SK-MEL-5 (cell line): ENCODE data around the gene RMND1. TPM values are rescaled to one million over a fixed set of nuclear protein-coding genes. Genes with fewer than 3 reads are reported as not detected.
A peak's percentile ranks its signal among the peaks of the same experiment; 100 is the strongest.
"Not testable (repeated sequence)": the region's sequence is repeated elsewhere in the genome, so short reads cannot be mapped to it uniquely, and the experiment has no call there.

Source experiments
- DNase-seq: peaks from one replicate; pipeline ENCODE4 v3.0.0-alpha.2; 2016; ENCODE audit warnings: low read depth, low spot score
- in situ Hi-C: cut with HindIII; loops from 2 replicates; pipeline ENCODE4 v1.10.0; 2016; ENCODE audit warnings: low sequenced_read_pairs, high pct_unique_total_duplicates, low pct_unique_long_range_greater_than_20kb
- total RNA-seq: library from RNA; depleted of rRNA; stranded (reverse); fragments of >200 nt; shearing (Covaris generic); gene quantifications from 2 replicates; pipeline ENCODE4 v1.2.3, GENCODE V29; 2014

RMND1 gene
- total RNA-seq, 1 experiment from 2014 or later: 42.6 TPM

DNA sequence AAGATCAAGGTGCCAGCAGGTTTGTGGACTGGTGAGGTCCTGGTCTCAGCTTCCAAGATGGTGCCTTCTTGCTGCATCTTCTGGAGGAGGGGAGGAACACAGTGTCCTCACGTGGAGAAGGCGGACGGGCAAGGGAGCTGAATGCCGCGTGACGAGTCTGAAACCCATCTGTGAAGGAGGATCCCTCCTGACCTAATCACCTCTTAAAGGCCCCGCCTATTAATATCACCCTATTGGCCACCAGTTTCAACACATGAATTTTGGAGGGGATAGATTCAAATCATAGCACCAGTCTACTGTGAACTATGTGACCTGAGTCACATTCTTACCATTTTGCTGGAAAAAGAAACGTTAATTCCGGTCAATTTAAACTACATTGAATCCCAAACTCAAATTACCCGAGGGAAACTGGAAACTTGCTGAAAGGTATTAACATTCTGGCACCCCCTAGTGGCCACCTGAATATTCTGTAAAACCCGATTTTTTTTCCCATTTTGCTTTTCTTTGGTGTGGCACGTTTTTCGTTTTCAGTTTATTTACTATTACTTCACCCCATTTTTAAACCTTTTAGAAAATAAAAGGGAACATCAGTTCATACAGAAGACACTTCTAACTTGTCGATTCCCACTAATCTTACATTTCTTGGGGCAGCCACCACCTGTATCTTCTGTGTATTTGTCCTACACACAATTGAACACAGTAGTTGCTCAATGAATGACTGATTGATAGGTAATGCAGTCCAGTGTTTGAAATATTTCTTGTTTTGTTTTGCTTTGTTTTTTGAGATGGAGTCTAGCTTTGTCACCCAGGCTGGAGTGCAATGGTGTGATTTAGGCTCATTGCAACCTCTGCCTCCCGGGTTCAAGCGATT lies 24.0 kb upstream of the RMND1 start:
- in situ Hi-C loops: no loop called here
- DNase-seq: peak; percentile 93

DNA sequence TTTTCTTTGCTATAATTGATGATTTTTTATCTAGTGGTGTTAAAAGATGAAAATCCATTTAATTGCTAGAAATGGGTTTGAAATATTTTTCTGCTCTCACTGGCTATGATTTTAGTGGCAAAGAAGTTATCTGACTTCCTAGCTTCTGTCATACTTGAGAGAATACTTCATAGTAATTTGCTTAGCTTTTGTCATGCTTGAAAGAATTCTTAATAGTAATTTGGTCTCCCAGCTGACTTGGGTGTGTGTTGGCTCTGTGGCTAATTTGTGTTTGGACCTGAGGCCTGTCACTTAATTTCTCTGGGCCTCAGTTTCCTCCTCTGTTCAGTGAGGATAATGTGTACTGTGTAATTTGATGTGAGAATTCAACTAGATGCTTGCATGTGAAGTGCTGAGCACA lies 12.8 kb upstream of the RMND1 start:
- in situ Hi-C loops: no loop called here
- no peak for DNase-seq

DNA sequence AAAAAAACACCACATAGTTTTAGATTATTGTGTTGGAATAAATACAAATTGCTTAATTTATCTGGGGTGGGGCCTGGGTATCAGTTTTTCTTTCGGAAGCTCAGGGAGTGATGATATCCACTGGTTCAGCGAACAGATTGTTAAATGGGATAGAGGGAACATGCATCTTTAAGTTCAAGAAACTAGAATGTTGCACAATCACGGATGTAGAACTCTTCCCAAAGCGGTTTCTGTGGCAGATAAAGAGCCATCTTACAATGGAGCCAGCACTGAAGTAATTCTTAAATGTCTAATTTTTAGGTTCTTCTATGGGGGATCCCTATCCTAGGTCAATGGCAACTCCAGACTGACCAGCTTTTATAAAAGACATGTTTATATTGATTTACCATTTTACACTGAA lies 9.7 kb upstream of the RMND1 start:
- in situ Hi-C loops: no loop called here
- DNase-seq: no peak

DNA sequence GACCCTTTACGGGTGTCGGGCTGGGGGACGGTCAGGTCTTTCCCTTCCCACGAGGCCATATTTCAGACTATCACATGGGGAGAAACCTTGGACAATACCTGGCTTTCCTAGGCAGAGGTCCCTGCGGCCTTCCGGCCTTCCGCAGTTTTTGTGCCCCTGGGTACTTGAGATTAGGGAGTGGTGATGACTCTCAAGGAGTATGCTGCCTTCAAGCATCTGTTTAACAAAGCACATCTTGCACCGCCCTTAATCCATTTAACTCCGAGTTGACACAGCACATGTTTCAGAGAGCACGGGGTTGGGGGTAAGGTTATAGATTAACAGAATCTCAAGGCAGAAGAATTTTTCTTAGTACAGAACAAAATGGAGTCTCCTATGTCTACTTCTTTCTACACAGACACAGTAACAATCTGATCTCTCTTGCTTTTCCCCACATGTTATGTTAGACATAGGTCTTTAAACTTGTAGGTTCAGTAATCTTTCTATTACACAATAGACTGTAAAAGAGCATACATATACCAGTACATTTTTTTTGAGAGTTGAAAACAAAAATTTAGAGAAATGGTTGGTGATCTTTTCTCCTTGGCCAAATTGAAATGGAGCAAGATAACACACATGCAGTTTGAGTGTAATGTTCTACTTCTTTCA lies 3.9 kb upstream of the RMND1 start:
- peak; percentile 23 for DNase-seq
- in situ Hi-C loops: not testable (repeated sequence)

DNA sequence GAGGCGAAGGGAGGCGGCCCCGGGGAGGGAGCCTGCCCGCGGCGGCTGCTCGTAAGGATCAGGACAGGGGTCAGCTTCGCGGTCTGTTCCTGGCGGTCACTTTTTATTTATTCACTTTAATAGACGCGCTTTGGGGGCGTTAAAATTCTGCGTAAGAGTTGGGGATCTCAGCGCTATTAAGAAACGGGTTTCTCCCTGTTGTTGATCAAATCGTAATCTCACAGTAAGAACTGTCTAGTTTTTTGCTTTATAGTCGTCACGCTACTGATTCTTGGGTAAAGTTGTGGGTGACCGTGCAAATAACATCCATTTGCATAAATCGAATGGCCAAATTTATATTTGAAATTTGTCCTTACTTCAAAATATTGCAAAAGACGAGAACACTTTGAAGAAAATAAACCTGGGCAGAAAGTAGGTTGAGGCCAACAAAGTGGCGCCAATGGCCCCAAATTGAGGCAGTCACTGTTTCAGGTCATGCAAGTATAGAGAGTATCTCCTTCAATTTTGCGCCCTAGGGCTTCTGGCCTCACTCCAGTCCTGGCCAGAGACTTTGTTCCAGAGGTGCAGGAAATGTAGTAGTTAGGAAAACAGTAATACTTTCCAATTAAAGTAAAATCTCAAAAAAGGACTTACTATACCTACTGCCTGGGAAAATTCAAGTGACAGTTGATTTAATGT lies 963 bp upstream of the RMND1 start:
- peak; percentile 61 for DNase-seq
- in situ Hi-C loops: no loop called here

DNA sequence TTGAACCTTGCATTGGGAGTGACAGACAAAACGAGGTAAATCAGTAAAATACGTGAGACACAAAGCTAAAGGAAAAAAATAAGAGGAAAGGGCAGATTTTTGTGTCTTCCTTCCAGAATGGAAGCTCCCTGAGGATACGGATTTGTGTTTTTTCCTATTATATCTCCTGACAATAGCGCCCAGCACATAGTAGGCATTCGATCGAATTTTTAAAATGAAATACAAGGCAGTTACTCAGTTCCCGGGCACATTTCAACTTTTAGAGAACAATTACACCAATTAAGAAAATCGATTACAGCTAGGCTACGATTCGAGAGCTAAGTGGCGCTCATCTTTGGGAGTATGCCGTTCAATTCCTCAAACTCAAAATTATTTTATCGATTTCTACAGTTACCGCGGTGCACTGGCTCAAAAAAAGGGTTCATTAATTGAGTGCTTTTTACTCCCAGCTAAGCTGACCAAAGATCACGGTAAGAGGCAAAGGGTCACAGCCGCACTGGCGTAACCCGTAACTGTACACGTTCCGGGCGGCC lies 443 bp downstream of the RMND1 start:
- DNase-seq: no peak
- in situ Hi-C loops: no loop called here

DNA sequence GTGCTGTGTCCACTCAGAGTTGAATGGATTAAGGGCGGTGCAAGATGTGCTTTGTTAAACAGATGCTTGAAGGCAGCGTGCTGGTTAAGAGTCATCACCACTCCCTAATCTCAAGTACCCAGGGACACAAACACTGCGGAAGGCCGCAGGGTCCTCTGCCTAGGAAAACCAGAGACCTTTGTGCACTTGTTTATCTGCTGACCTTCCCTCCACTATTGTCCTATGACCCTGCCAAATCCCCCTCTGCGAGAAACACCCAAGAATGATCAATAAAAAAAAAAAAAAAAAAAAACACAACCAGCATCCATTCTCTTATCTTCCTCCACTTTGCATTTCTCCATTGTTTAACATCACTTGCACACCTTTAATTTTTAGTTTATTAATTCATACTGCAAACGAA lies 998 bp downstream of the RMND1 start:
- in situ Hi-C loops, DNase-seq: not testable (repeated sequence)

DNA sequence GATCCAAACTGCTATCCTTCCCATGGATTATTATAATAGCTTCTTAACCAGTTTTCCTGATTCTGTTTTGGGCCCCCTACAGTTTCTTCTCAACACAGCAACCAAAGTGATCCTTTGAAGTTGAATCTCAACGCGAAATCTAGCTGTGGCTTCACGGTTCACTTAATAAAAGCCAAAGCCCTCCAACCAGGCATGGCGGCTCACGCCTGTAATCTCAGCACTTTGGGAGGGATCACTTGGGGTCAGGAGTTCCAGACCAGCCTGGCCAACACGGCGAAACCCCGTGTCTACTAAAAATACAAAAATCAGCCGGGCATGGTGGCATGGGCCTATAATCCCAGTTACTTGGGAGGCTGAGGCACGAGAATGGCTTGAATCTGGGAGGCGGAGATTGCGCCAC lies 3.3 kb downstream of the RMND1 start:
- in situ Hi-C loops: no loop called here

DNA sequence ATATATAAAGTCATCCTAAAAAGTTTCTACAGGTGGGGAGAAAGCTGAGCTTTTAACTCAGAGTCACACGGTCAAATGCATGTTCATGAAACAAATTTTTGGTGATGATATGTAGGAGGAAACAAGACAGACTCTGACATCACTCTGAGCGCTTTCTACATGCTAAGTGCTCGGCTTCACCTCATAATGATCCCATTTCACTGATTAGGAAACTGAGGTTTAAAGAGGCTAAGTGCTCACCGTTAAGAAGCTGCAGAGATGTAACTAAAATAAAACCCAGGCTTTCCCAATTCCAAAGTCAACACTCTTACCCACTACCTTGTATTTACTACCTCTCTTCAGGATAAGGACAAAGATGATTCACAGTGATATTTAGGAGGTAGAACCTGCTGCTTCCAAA lies 4.7 kb downstream of the RMND1 start:
- in situ Hi-C loops: no loop called here
- no peak for DNase-seq

More for the DNA sequence above, 3.3 kb downstream of the RMND1 start:
- DNase-seq: peak; percentile 32

DNA sequence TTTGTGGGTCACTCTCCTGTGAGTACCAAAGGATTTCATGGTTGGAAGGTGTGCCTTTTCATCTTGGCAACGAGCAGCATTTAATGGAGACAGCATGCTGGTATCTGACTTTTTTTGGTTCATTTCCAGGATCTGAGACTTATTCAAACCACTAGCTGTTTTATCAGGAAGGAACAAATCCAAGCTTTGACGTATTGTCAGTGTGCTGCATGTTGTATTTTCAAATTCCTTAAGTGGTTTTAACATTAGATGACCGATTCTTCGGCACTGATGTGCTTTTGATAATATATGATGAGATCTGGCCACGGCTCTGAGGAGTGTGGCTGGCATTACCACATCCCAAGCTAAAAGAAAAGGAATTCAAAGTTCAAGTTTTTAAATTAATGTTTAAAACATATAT lies 6.4 kb downstream of the RMND1 start:
- no peak for DNase-seq
- in situ Hi-C loops: no loop called here

DNA sequence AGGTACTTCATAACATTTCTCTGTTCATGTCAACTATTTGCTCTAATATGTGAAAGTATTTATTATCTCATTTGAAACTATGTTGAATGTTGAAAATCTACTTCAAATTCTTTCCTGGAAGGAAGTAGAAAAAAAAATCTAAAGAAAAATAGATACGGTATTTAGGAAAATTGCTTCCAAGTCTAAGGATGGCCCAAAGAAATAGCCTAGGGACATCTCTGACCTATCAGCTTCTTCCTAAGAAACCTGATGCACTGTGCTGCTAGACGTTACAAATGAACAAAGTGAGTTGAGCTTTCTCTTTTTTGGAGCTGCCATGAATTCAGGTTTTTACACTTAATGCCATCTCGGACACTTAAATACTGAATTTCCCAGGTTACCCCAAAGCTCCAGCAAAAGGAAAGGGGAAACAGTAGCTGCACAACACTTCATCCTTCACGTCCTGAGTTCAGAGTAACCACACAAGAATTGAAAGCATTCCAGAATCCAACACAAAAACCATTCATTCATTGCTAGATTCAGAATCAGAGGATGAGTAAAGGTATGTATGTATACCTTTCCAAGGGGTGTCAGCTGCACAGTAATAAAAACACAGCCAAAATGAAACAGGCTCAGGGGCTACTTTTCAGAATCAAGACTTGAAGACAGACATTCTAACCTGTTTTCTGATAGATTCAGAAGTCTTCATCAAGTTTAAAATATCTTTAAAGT lies 7.9 kb downstream of the RMND1 start:
- DNase-seq: peak; percentile 10
- in situ Hi-C loops: no loop called here

DNA sequence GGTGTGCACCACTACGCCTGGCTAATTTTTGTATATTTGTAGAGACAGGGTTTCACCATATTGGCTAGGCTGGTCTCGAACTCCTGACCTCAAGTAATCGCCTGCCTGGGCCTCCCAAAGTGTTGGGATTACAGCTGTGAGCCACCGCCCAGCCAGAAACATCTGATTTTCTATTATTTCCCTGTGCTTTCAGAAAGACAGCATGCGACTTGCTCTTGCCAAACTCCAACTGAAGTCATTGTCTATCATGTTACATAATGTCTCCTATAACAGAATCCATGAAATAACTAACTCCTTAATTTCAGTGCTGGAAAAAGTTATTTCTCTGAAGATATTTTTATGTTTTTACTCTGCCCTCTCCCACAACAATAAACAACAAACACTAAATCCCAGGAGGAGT lies 8.5 kb downstream of the RMND1 start:
- in situ Hi-C loops: no loop called here
- no peak for DNase-seq

DNA sequence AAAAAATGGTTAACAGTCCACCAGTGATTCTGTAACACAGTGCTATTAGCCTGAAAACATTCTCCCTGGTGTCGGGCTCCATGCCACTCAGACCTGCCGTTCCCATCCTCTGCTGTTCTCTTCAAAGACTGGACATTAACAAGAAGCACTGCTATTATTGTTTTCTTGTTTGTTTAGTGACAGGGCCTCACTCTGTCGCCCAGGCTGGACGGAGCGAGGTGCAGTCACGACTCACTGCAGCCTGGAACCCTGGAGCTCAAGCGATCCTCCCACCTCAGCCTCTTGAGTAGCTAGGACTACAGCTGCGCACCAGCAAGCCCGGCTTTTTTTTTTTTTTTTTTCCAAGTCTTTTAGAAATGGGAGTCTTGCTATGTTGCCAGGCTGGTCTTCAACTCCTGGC lies 9.6 kb downstream of the RMND1 start:
- in situ Hi-C loops: no loop called here

DNA sequence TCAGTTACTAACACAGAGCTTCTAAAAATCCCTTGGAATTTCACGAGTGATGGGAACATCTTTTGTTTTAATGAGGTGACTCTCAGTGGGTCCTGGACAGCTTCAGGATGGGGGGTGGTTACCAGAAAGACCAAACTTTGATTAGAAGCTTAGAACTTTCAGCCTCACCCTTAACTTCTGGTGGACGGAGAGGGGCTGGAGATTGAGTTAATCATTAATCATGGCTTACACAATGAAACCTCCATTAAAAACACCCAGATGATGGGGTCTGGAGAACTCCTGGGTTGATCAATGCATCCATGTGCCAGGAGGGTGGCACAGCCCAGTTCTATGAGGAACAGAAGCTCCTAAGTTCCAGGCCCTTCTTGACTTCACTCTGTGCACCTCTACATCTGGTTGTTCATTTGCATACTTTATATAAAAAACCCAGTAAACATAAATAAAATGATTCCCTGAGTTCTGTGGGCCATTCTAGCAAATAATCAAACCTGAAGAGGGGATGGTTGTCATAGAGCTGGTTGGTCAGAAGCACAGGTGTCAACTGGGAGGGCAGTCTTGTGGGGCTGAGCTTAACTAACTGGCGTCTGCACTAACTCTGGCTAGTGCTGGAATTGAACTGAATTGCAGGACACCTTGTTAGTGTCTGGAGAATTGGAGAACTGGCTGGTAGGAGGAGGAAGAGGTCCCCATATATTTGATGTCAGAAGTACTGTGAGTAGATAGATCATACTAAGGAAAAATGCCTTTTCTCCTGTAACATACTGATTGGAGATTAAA lies 10.3 kb downstream of the RMND1 start:
- in situ Hi-C loops: no loop called here
- DNase-seq: no peak

More for the DNA sequence above, 9.6 kb downstream of the RMND1 start:
- no peak for DNase-seq

DNA sequence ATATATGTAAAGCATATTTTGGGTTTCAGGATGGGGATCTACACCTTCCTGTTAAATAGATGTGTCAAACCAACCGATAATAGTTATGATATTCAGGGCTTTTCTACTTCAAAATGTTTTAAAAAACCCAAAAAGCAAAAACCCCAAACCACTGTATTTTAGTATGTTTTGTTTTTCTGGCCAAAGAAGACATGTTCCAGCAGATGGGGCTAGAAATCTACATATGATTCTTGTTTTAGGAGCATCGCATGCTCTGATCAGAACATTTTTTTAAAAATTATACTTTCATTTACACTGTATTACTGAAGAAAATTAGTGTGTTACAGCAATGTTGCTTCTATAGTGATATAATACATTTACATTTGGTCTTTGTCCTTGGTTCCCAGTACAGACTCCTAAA lies 11.0 kb downstream of the RMND1 start:
- DNase-seq: peak; percentile 16
- in situ Hi-C loops: no loop called here

DNA sequence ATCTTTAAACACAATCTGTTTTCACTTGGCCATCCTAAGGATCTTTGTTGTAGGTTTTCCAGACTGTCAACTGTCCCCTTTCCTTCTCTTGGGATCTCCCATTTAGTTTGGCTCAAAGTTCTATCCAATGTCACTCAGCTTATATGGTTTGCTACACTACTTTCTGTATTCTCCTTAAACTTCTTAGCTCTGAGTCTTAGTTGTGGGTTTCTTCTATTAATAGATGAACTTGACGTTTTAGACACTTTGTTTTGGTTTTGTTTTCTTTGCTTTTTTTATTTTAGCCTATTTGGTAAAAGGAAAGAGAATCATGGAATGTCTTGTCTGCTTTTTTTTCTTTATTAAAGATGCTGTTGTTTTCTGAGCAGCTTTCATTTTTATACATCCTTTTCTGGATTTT lies 11.4 kb downstream of the RMND1 start:
- in situ Hi-C loops: no loop called here
- DNase-seq: no peak

DNA sequence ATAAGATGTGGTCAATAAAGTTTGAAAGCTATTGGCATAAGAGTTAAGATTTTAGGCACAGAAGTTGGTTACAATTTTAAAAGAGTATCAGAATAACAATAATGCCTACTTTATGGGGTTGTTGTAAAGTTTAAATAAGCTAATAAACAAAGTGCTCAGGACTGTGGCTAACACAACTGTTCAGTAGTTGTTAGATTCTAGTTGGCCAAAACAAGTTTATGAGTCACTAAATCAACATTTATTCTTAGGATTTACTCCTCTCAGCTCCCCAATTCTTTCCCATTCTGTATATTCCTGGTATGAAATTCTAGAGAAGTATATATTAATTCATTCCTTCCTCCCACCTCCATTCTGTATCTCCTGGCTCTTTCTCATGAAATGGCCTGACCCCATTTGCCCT lies 14.5 kb downstream of the RMND1 start:
- no peak for DNase-seq
- in situ Hi-C loops: no loop called here
